ENCODE measurements around the gene PAX8. TPM values are rescaled to one million over a fixed set of nuclear protein-coding genes. Genes with fewer than 3 reads are reported as not detected.

PAX8 gene
- total and polyA plus RNA-seq, 12 donors: 1.7 to 72.3 (median 11.6) TPM

DNA sequence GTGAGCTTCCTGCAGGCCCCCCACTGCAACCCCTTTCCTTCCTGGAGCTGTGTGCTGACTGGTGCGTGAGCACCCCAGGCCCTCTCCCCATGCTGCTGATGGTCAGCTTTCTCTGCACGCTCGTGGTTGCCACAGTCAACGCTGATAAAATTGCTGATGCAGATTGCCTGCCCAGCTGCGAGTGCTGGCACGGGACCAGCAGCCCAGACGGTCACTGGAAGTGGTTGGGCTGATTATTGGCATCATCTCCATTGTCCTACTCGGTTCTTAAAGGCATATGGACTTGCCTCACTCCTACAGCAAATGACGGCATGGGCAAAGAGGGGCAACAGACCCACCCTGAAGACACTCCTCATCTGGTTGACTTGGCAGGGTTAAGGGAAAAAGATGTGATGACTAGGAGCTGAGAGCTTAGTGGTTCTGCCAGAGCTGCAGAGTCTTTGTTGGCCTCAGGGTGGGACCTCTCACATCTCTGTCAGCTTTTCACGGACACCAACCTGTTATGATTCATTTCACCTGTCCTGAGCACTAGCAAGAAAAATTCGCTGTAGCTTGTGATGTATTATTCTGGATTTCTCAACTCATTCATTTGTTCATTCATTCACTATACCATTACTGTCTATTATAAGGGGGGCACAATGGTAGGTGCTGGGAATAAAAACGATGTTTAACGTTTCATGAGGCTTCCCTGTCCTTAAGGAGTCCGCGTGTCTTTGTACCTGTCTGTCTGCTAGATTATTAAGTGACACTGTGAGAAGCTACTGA, 38.4 kb downstream of the PAX8 start:
- TF ChIP-seq POLR2A (IDR thresholded peaks at IDR 0.05) (peak; percentile 28 to 70), CTCF (IDR thresholded peaks at IDR 0.05) (peak in 4 of 6 experiments; percentile 6 to 37 (median 19))
- Histone ChIP-seq H3K4me1 (replicated peaks in 1 of 2) (peaks cover 25 to 30% of the 10 kb centered on the region in 2 donors), H3K4me3 (peak overlapping the region in 1 of 4 donors; percentile 23), H3K9me3 (replicated peaks in 1 of 3) (no peaks in the 10 kb centered on the region), H3K27me3 (no peaks in the 10 kb centered on the region), H3K36me3 (replicated peaks in 1 of 2) (no peaks in the 10 kb centered on the region), H3K27ac (peak overlapping the region; percentile 88 to 97 (median 92))
- WGBS, 4 donors: 10 to 22% (median 14%) methylated on average over 6 to 15 of the region's 15 CpGs
- intact Hi-C loops (cut with DNase I): no loop called here
- DNase-seq: peak; percentile 94 to 99 (median 97)

DNA sequence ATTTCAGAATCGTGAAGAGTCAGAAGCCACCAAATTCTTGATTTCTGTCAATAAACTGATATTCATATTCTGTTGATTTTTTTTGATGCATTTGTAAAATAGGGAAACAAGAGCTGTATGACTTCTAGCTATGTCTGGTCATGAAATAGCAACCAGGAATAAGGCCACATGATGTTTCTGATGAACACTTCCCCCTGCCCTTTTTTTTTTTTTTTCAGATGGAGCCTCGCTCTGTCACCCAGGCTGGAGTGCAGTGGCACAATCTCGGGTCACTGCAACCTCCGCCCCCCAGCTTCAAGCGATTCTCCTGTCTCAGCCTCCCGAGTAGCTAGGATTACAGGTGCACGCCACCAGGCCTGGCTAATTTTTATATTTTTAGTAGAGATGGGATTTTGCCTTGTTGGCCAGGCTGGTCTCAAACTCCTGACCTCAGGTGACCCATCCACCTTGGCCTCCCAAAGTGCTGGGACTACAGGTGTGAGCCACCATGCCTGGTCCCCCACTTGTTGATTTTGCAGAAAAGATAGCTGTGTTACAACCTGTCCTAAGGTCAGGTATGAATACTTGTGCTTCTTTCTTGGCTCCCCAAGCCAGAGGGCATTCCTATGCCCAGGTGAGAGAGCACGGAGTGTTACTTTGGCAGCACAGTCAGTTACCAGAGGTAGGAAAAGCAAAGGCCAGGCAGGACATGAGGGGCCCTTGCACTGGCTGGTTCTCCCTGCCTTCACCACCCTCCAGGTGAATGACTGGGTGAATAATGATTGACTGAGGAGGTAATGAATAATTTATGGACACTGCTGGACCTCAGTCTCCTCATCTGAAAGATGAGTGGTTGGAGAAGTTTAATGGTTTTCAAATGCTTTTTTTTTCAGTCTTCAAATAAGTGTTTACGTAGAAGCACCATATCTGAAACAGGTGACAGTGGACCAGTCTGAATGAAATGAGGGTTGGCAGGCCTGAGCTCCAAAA, 39.6 kb downstream of the PAX8 start:
- H3K27ac ChIP-seq: peak overlapping the region; percentile 88 to 97 (median 92)
- peaks cover 28 to 34% of the 10 kb centered on the region in 2 donors for H3K4me1 ChIP-seq (replicated peaks in 1 of 2)
- no peaks in the 10 kb centered on the region for H3K36me3 ChIP-seq (replicated peaks in 1 of 2)
- H3K9me3 ChIP-seq (replicated peaks in 1 of 3): no peaks in the 10 kb centered on the region
- DNase-seq: no peak
- no peak overlapping the region for H3K4me3 ChIP-seq
- WGBS, 4 donors: 75 to 89% (median 88%) methylated on average over 9 of the region's 9 CpGs
- H3K27me3 ChIP-seq: no peaks in the 10 kb centered on the region
- intact Hi-C loops (cut with DNase I): no loop called here
- TF ChIP-seq POLR2A (IDR thresholded peaks at IDR 0.05): no peak
- TF ChIP-seq CTCF (IDR thresholded peaks at IDR 0.05): no peak

GRCh38 chr2:113237604-113238160, 41.0 kb downstream of the PAX8 start:
- peak overlapping the region in 1 of 5 donors; percentile 79 for H3K27ac ChIP-seq
- no peaks in the 10 kb centered on the region for H3K36me3 ChIP-seq (replicated peaks in 1 of 2)
- 70 to 94% (median 87%) methylated on average over 9 of the region's 9 CpGs for WGBS, 4 donors

More at GRCh38 chr2:113237604-113238160, 41.0 kb downstream of the PAX8 start:
- intact Hi-C loops (cut with DNase I): no loop called here
- DNase-seq: no peak
- TF ChIP-seq POLR2A (IDR thresholded peaks at IDR 0.05) (no peak), CTCF (IDR thresholded peaks at IDR 0.05) (no peak)
- no peak overlapping the region for H3K4me3 ChIP-seq
- H3K27me3 ChIP-seq: no peaks in the 10 kb centered on the region
- no peaks in the 10 kb centered on the region for H3K9me3 ChIP-seq (replicated peaks in 1 of 3)
- H3K4me1 ChIP-seq (replicated peaks in 1 of 2): peaks cover 33 to 38% of the 10 kb centered on the region in 2 donors

All from adrenal gland (tissue), 12 donors.